PC-3 (cell line): ENCODE results near the gene DNAL1. TPM values are rescaled to one million over a fixed set of nuclear protein-coding genes. Genes with fewer than 3 reads are reported as not detected.
A peak's percentile ranks its signal among the peaks of the same experiment; 100 is the strongest.

ENCODE experiments used
- ATAC-seq: fragments of 200-7000 bp; cut with Tn5 transposase; 2 replicates; pipeline ENCODE4 v1.9.1; 2020; ENCODE audit warnings: mild to moderate bottlenecking, moderate library complexity
- BruUV-seq: library from RNA; stranded (reverse); fragments of 400-500 nt; replicated peaks from 2 replicates; lab custom pipeline; 2021; lab: Mats Ljungman, UMichigan
- CTCF ChIA-PET: fragments of 300-600 bp; sonication (Branson Sonifier 250); formaldehyde crosslinking; loops from one replicate; lab custom pipeline; 2022; ENCODE audit warnings: antibody characterized with exemption; lab: Charles Lee
- POLR2A ChIA-PET: fragments of 300-600 bp; sonication (Branson Sonifier 250); formaldehyde crosslinking; loops from one replicate; lab custom pipeline; 2022; ENCODE audit warnings: antibody characterized with exemption; ENCODE audit not compliant: unreplicated experiment; lab: Charles Lee
- DNase-seq: peaks from one replicate; pipeline ENCODE4 v3.0.0-alpha.2; 2015
- H2AFZ ChIP-seq: fragments of 300-600 bp; sonication (generic); 2 replicates; pipeline ENCODE4 v1.6.0; 2016; ENCODE audit warnings: antibody characterized with exemption, low read length
- H3F3A ChIP-seq: fragments of 300-600 bp; sonication (generic); one replicate; pipeline ENCODE4 v1.6.0; 2017; ENCODE audit warnings: antibody characterized with exemption, low read length, control low read depth, mild to moderate bottlenecking; ENCODE audit not compliant: unreplicated experiment
- H3K27ac ChIP-seq: fragments of 300-600 bp; sonication (generic); 2 replicates; pipeline ENCODE4 v1.5.1; 2016; ENCODE audit warnings: mild to moderate bottlenecking, low read length
- H3K27me3 ChIP-seq: fragments of 300-600 bp; sonication (generic); 2 replicates; pipeline ENCODE4 v1.6.1; 2016; ENCODE audit warnings: low read length, mixed read lengths
- H3K36me3 ChIP-seq: fragments of 300-600 bp; sonication (generic); 2 replicates; pipeline ENCODE4 v1.6.1; 2016; ENCODE audit warnings: low read depth, mixed run types, low read length, mixed read lengths
- H3K4me1 ChIP-seq: fragments of 300-600 bp; sonication (generic); 2 replicates; pipeline ENCODE4 v1.5.1; 2016; ENCODE audit warnings: low read length; ENCODE audit not compliant: insufficient read depth
- H3K4me2 ChIP-seq: fragments of 300-600 bp; sonication (generic); 2 replicates; pipeline ENCODE4 v1.6.0; 2016; ENCODE audit warnings: low read length
- H3K4me3 ChIP-seq: fragments of 300-600 bp; sonication (generic); 2 replicates; pipeline ENCODE4 v1.5.1; 2016; ENCODE audit warnings: mild to moderate bottlenecking, low read length, mixed read lengths
- H3K79me2 ChIP-seq: fragments of 300-600 bp; sonication (generic); 2 replicates; pipeline ENCODE4 v1.6.1; 2017; ENCODE audit warnings: low read length, mixed read lengths
- H3K9ac ChIP-seq: fragments of 300-600 bp; sonication (generic); 2 replicates; pipeline ENCODE4 v1.6.0; 2016; ENCODE audit warnings: mild to moderate bottlenecking, low read length
- H3K9me2 ChIP-seq: fragments of 300-600 bp; sonication (generic); replicated peaks from 2 replicates; pipeline ENCODE4 v1.6.1; 2016; ENCODE audit warnings: mixed run types, low read length, mixed read lengths
- H3K9me3 ChIP-seq: fragments of 300-600 bp; sonication (generic); 2 replicates; pipeline ENCODE4 v1.6.1; 2016; ENCODE audit warnings: low read length, mixed read lengths
- H4K20me1 ChIP-seq: fragments of 300-600 bp; sonication (generic); 2 replicates; pipeline ENCODE4 v1.6.1; 2016; ENCODE audit warnings: low read length, mixed read lengths
- CTCF ChIP-seq: fragments of 300-600 bp; sonication (generic); conservative IDR thresholded peaks from 2 replicates; pipeline ENCODE4 v1.5.1; 2017; ENCODE audit warnings: antibody characterized with exemption, low read depth, mild to moderate bottlenecking, low read length
- EZH2 ChIP-seq: fragments of 300-600 bp; sonication (generic); IDR thresholded peaks from one replicate; pipeline ENCODE4 v1.6.1; 2017; ENCODE audit warnings: antibody characterized with exemption, mild to moderate bottlenecking, low read length; ENCODE audit not compliant: unreplicated experiment
- EZH2phosphoT487 ChIP-seq: fragments of 300-600 bp; sonication (generic); IDR thresholded peaks from 2 replicates; pipeline ENCODE4 v1.6.1; 2018; ENCODE audit warnings: mild to moderate bottlenecking, antibody characterized with exemption, low read length, borderline replicate concordance
- intact Hi-C: fragments of 100-400 bp; cut with micrococcal nuclease; formaldehyde crosslinking; loops from 2 replicates; pipeline ENCODE4 v1.9.0; 2023
- total RNA-seq: library from RNA; depleted of rRNA; stranded (reverse); fragments of >200 nt; gene quantifications from 2 replicates; pipeline ENCODE4 v1.2.3, GENCODE V29; 2014

The DNAL1 gene
- total RNA-seq, 1 experiment from 2014 or later, result 2.6 TPM

GRCh38 chr14:73745571-73746519, 101.1 kb downstream of the DNAL1 start:
- BruUV-seq, result no TSS peak
- Histone ChIP-seq H3K4me3 (no peak overlapping the region), H3K27me3 (no peaks in the 10 kb centered on the region), H2AFZ (no peak overlapping the region), H3K9ac (no peak overlapping the region), H3K79me2 (peaks cover 97% of the 10 kb centered on the region), H3K36me3 (no peaks in the 10 kb centered on the region; the same call in 1 of the 2 replicates), H3K4me1 (peaks cover 72% of the 10 kb centered on the region), H3K27ac (peak overlapping the region; percentile 76), H3F3A (peaks cover 4% of the 10 kb centered on the region), H3K9me2 (no peaks in the 10 kb centered on the region), H4K20me1 (peaks cover 56% of the 10 kb centered on the region), H3K4me2 (peak overlapping the region; percentile 71), H3K9me3 (no peaks in the 10 kb centered on the region)
- POLR2A ChIA-PET, result interaction anchor here (0.5 kb wide), 1 partner anchor 14 kb away, joined by 3 read pairs; no protein-coding TSS in a partner anchor
- DNase-seq, result no peak
- CTCF ChIA-PET, result interaction anchor here (0.6 to 1.1 kb wide), 3 partner anchors 12 to 57 kb away, joined by 4 to 6 read pairs (median 4); no protein-coding TSS in a partner anchor
- intact Hi-C loops, result no loop called here
- TF ChIP-seq EZH2phosphoT487 (no peak), CTCF (no peak), EZH2 (no peak)
- no peak for ATAC-seq

- Histone ChIP-seq H3K4me2 (no peak overlapping the region), H3K9ac (no peak overlapping the region), H3K27ac (peak overlapping the region; percentile 76), H3K36me3 (no peaks in the 10 kb centered on the region; the same call in 1 of the 2 replicates), H2AFZ (no peak overlapping the region), H3K9me3 (no peaks in the 10 kb centered on the region), H3K9me2 (no peaks in the 10 kb centered on the region), H3K4me3 (no peak overlapping the region), H3K27me3 (no peaks in the 10 kb centered on the region), H4K20me1 (peaks cover 63% of the 10 kb centered on the region), H3F3A (peaks cover 4% of the 10 kb centered on the region), H3K4me1 (peaks cover 69% of the 10 kb centered on the region), H3K79me2 (peaks cover 100% of the 10 kb centered on the region)
- ATAC-seq (no peak), DNase-seq (no peak)
- BruUV-seq, result no TSS peak
- intact Hi-C loops, result no loop called here
- ChIA-PET POLR2A (no interaction called here), CTCF (interaction anchor here (1.0 kb wide), 1 partner anchor 12 kb away, joined by 4 read pairs; no protein-coding TSS in a partner anchor)
- no peak for TF ChIP-seq EZH2phosphoT487
- 0 out of 2 replicates have a peak, but pooled peaks have one; percentile 11 for TF ChIP-seq CTCF
These were observed 102.0 kb downstream of the DNAL1 start for GRCh38 chr14:73746520-73747378.
